Pancreas (tissue), 10 donors: ENCODE data around the gene MNS1. TPM values are rescaled to one million over a fixed set of nuclear protein-coding genes. Genes with fewer than 3 reads are reported as not detected.
"Not testable (repeated sequence)": the region's sequence is repeated elsewhere in the genome, so short reads cannot be mapped to it uniquely, and the experiment has no call there.

ENCODE experiments used
- ATAC-seq, 4 donors: fragments of 200-7000 bp; cut with Tn5 transposase; one replicate each; pipeline versions ENCODE4 v1.8.0 to v1.9.1; 2020; ENCODE audit warnings: mild to moderate bottlenecking in 4 of 4, moderate library complexity in 4 of 4
- DNase-seq, 6 donors: peaks; one replicate each; pipeline ENCODE4 v3.0.0-alpha.2; 2020
- FAIRE-seq: peaks from 2 replicates; lab custom pipeline; 2012; peaks lifted over from hg19 to GRCh38; lab: Jason Lieb, UNC
- H3K27ac ChIP-seq, 4 donors: fragments of 200-600 bp; sonication (generic); 1 replicate in 3 of 4; 2 replicates in 1 of 4; pipeline versions ENCODE4 v1.5.0 to v1.8.0; 2020
- H3K27me3 ChIP-seq, 4 donors: fragments of 200-600 bp; one replicate each; pipeline ENCODE4 v1.8.0; 2021
- H3K36me3 ChIP-seq, 3 donors: fragments of 200-600 bp; sonication (generic) in 1 of 3; one replicate each; pipeline versions ENCODE4 v1.5.0 to v1.8.0; 2020 to 2021
- H3K4me1 ChIP-seq, 3 donors: fragments of 200-600 bp; one replicate each; pipeline ENCODE4 v1.8.0; 2021
- H3K4me3 ChIP-seq, 4 donors: fragments of 200-600 bp; sonication (generic) in 2 of 4; one replicate each; pipeline versions ENCODE4 v1.5.0 to v1.8.0; 2020 to 2021
- H3K9me3 ChIP-seq, 4 donors: fragments of 200-600 bp; one replicate each; pipeline ENCODE4 v1.8.0; 2021
- CTCF ChIP-seq, 4 donors: fragments of 200-600 bp; sonication (generic) in 3 of 4; IDR thresholded peaks; one replicate each; pipeline versions ENCODE4 v1.5.0 to v1.8.0; 2021; ENCODE audit warnings: antibody characterized with exemption in 4 of 4
- WGBS, 2 donors: extraction: QIAGEN DNeasy Blood & Tissue Kit; methylation state at CpG; one replicate each; pipeline ENCODE4 v1.1.7; 2013; 5-methylcytosine and 5-hydroxymethylcytosine counted together
- intact Hi-C, 3 donors: fragments of 100-400 bp; cut with DNase I; formaldehyde crosslinking; loops; one replicate each; pipeline versions ENCODE4 v1.11.1 to v1.14.2; 2022
- polyA plus RNA-seq, 2 donors: library from polyadenylated mRNA; stranded (reverse); fragments of 200-250 nt; gene quantifications; one replicate each; pipeline ENCODE4 v1.2.3, GENCODE V29; 2013
- total RNA-seq, 6 donors: library from RNA; stranded (reverse); fragmentation: NEBNext Ultra II Directional in 4 of 6; extraction: Animal tissue kit (Norgen Biotek cat#: 25700) in 4 of 6; gene quantifications; one replicate each; pipeline versions ENCODE4 v1.2.1 to v1.2.4, GENCODE V29; 2021 to 2023
- donor health status: healthy with polysubstance abuse.
- donor health status: DM: no; HTN: no; CAD: no; lungs with moderate emphysema.
- donor health status: DM: no; HTN: no; CAD: no.
- donor health status: control.
- donor health status: control.
- donor health status: Bipolar disorder and iron deficiency.
- donor health status: DM: yes; HTN: yes; CAD: no.
- donor health status: DM: no; HTN: no; CAD: no.
- donor health status: DM: no; HTN: no; CAD: no.
- donor health status: DM: yes; HTN: yes; CAD: no.

Gene MNS1
- total and polyA plus RNA-seq, 8 donors, result 0.54 to 2.4 (median 1.4) TPM

- H3K27me3 ChIP-seq, result no peaks in the 10 kb centered on the region
- TF ChIP-seq CTCF (IDR thresholded peaks at IDR 0.05), result no peak
- H3K27ac ChIP-seq, result no peak overlapping the region
- H3K9me3 ChIP-seq, result no peaks in the 10 kb centered on the region
- ATAC-seq, result no peak
- no peak for DNase-seq
- FAIRE-seq, result no peak
- no peaks in the 10 kb centered on the region for H3K36me3 ChIP-seq
- intact Hi-C loops, result loop anchor here in 2 of 3 donors (10.0 kb wide), 1 partner anchor 812 kb away; no protein-coding TSS in a partner anchor
- no peaks in the 10 kb centered on the region for H3K4me1 ChIP-seq
- 85 to 90% methylated on average over 4 of the region's 4 CpGs for whole genome bisulfite sequencing, 2 donors
- no peak overlapping the region for H3K4me3 ChIP-seq
Observed at GRCh38 chr15:56492791-56493555, 28.0 kb upstream of the MNS1 start.

- Histone ChIP-seq H3K36me3 (no peaks in the 10 kb centered on the region), H3K4me3 (no peak overlapping the region), H3K9me3 (no peaks in the 10 kb centered on the region), H3K27me3 (no peaks in the 10 kb centered on the region), H3K4me1 (no peaks in the 10 kb centered on the region), H3K27ac (no peak overlapping the region)
- WGBS, 2 donors, result 60 to 79% methylated on average over 3 of the region's 3 CpGs
- DNase-seq (no peak), ATAC-seq (no peak), FAIRE-seq (no peak)
- intact Hi-C loops, result loop anchor here in 2 of 3 donors (10.0 kb wide), 1 partner anchor 813 kb away; no protein-coding TSS in a partner anchor
- TF ChIP-seq CTCF (IDR thresholded peaks at IDR 0.05), result no peak
Observed at GRCh38 chr15:56492236-56492635, 27.3 kb upstream of the MNS1 start.

GRCh38 chr15:56491110-56491722, 26.3 kb upstream of the MNS1 start:
- H3K27me3 ChIP-seq, result no peaks in the 10 kb centered on the region
- no peaks in the 10 kb centered on the region for H3K36me3 ChIP-seq
- no peaks in the 10 kb centered on the region for H3K4me1 ChIP-seq
- H3K9me3 ChIP-seq, result no peaks in the 10 kb centered on the region
- DNase-seq (peak in 5 of 6 donors; percentile 29 to 67 (median 43)), FAIRE-seq (peak; percentile 54), ATAC-seq (peak; percentile 75 to 95 (median 90))
- intact Hi-C loops, result loop anchor here in 2 of 3 donors (10.0 kb wide), 1 partner anchor 814 kb away; no protein-coding TSS in a partner anchor
- no peak overlapping the region for H3K4me3 ChIP-seq
- WGBS, 2 donors, result 33 to 34% methylated on average over 5 of the region's 5 CpGs
- no peak overlapping the region for H3K27ac ChIP-seq
- TF ChIP-seq CTCF (IDR thresholded peaks at IDR 0.05), result peak; percentile 59 to 74 (median 66)

GRCh38 chr15:56490461-56490860, 25.5 kb upstream of the MNS1 start:
- Histone ChIP-seq H3K4me3 (no peak overlapping the region), H3K27ac (no peak overlapping the region), H3K36me3 (no peaks in the 10 kb centered on the region), H3K27me3 (no peaks in the 10 kb centered on the region), H3K4me1 (no peaks in the 10 kb centered on the region), H3K9me3 (no peaks in the 10 kb centered on the region)
- ATAC-seq, result peak in 1 of 4 donors; percentile 37
- no peak for DNase-seq
- WGBS, 2 donors, result 51 to 82% methylated on average over 1 of the region's 1 CpG
- TF ChIP-seq CTCF (IDR thresholded peaks at IDR 0.05), result no peak
- no peak for FAIRE-seq
- intact Hi-C loops, result loop anchor here in 2 of 3 donors (10.0 kb wide), 1 partner anchor 814 kb away; no protein-coding TSS in a partner anchor

- H3K9me3 ChIP-seq, FAIRE-seq, H3K4me3 ChIP-seq, DNase-seq, intact Hi-C loops, H3K27ac ChIP-seq, H3K27me3 ChIP-seq, ATAC-seq, H3K4me1 ChIP-seq, H3K36me3 ChIP-seq: not testable (repeated sequence)
- WGBS, 2 donors, result 79 to 82% methylated on average over 2 of the region's 2 CpGs
Observed at GRCh38 chr15:56486206-56486605, 21.3 kb upstream of the MNS1 start.

GRCh38 chr15:56485426-56485825, 20.5 kb upstream of the MNS1 start:
- intact Hi-C loops, result not testable (repeated sequence)
- 83 to 89% methylated on average over 3 of the region's 3 CpGs for WGBS, 2 donors

More at GRCh38 chr15:56485426-56485825, 20.5 kb upstream of the MNS1 start:
- H3K4me3 ChIP-seq, ATAC-seq, H3K4me1 ChIP-seq, DNase-seq, H3K36me3 ChIP-seq, H3K27me3 ChIP-seq, H3K27ac ChIP-seq, FAIRE-seq, H3K9me3 ChIP-seq: not testable (repeated sequence)
